A673 (cell line): Measurements from ENCODE around the gene PSMG2. TPM values are rescaled to one million over a fixed set of nuclear protein-coding genes. Genes with fewer than 3 reads are reported as not detected.

ENCODE experiments used
- BruUV-seq: library from RNA; stranded (reverse); fragments of 400-500 nt; replicated peaks from 2 replicates; lab custom pipeline; 2021; lab: Mats Ljungman, UMichigan
- CTCF ChIA-PET: fragments of 300-600 bp; sonication (Branson Sonifier 250); formaldehyde crosslinking; loops from one replicate; lab custom pipeline; 2022; ENCODE audit warnings: antibody characterized with exemption; lab: Charles Lee
- POLR2A ChIA-PET: fragments of 300-600 bp; sonication (Branson Sonifier 250); formaldehyde crosslinking; loops from one replicate; lab custom pipeline; 2022; ENCODE audit warnings: antibody characterized with exemption; ENCODE audit not compliant: low non-redundant PET; lab: Charles Lee
- DNase-seq: peaks from one replicate; pipeline ENCODE4 v3.0.0-alpha.2; 2015; ENCODE audit warnings: low spot score
- H3K27ac ChIP-seq: fragments of 200-600 bp; sonication (generic); 2 replicates; pipeline ENCODE4 v1.5.1; 2016; ENCODE audit warnings: mixed run types, low read depth, mild to moderate bottlenecking, mixed read lengths, antibody characterized with exemption, low read length; ENCODE audit not compliant: poor library complexity, severe bottlenecking
- H3K27me3 ChIP-seq: fragments of 200-600 bp; sonication (generic); replicated peaks from 2 replicates; pipeline ENCODE4 v1.6.1; 2017; ENCODE audit warnings: mixed run types, low read depth, mild to moderate bottlenecking, mixed read lengths, antibody characterized with exemption, low read length; ENCODE audit not compliant: insufficient read depth, poor library complexity
- H3K36me3 ChIP-seq: fragments of 200-600 bp; sonication (generic); 2 replicates; pipeline ENCODE4 v1.6.1; 2016; ENCODE audit warnings: mixed run types, mild to moderate bottlenecking, mixed read lengths, antibody characterized with exemption, low read length; ENCODE audit not compliant: insufficient read depth, poor library complexity, severe bottlenecking
- H3K4me1 ChIP-seq: fragments of 200-600 bp; sonication (generic); 2 replicates; pipeline ENCODE4 v1.6.1; 2017; ENCODE audit warnings: mixed run types, mild to moderate bottlenecking, mixed read lengths, antibody characterized with exemption, low read length; ENCODE audit not compliant: insufficient read depth, poor library complexity, severe bottlenecking
- H3K4me3 ChIP-seq: fragments of 200-600 bp; sonication (generic); 2 replicates; pipeline ENCODE4 v1.5.1; 2016; ENCODE audit warnings: low read depth, mixed run types, mild to moderate bottlenecking, mixed read lengths, low read length; ENCODE audit not compliant: poor library complexity, severe bottlenecking
- H3K9me3 ChIP-seq: fragments of 200-600 bp; sonication (generic); 2 replicates; pipeline ENCODE4 v1.6.1; 2016; ENCODE audit warnings: mixed run types, low read depth, mild to moderate bottlenecking, mixed read lengths, antibody characterized with exemption, low read length; ENCODE audit not compliant: poor library complexity, severe bottlenecking
- CTCF ChIP-seq: fragments of 300-800, 200-600 bp; sonication (generic); conservative IDR thresholded peaks from 2 replicates; pipeline ENCODE4 v1.5.1; 2017; ENCODE audit warnings: low read depth, mild to moderate bottlenecking, antibody characterized with exemption, low read length, moderate library complexity, mixed read lengths
- EZH2 ChIP-seq: fragments of 200-600 bp; sonication (generic); IDR thresholded peaks from 2 replicates; pipeline ENCODE4 v1.6.1; 2017; ENCODE audit warnings: borderline replicate concordance, low read depth, mild to moderate bottlenecking, mixed read lengths, antibody characterized with exemption, low read length; ENCODE audit not compliant: poor library complexity, severe bottlenecking
- intact Hi-C: fragments of 100-400 bp; cut with micrococcal nuclease; formaldehyde crosslinking; loops from one replicate; pipeline ENCODE4 v1.10.0; 2022; ENCODE audit not compliant: unreplicated experiment
- total RNA-seq: library from RNA; stranded (reverse); gene quantifications from 2 replicates; pipeline ENCODE4 v1.2.3, GENCODE V29; 2021

The PSMG2 gene
- total RNA-seq, 1 experiment from 2014 or later: 74.0 TPM

- BruUV-seq: no TSS peak
- Histone ChIP-seq H3K27me3 (no peaks in the 10 kb centered on the region), H3K27ac (peak overlapping the region; percentile 72), H3K9me3 (no peaks in the 10 kb centered on the region), H3K4me3 (peak overlapping the region; percentile 68), H3K36me3 (no peaks in the 10 kb centered on the region), H3K4me1 (peaks cover 20% of the 10 kb centered on the region)
- ChIA-PET POLR2A (no interaction called here), CTCF (no interaction called here)
- peak; percentile 61 for DNase-seq
- intact Hi-C loops: no loop called here
- TF ChIP-seq CTCF: no peak
- no peak for TF ChIP-seq EZH2
Observed at GRCh38 chr18:12656938-12657683, 45.7 kb upstream of the PSMG2 start.

- Histone ChIP-seq H3K4me3 (peak within 1 kb of the TSS; percentile 68), H3K9me3 (no peaks in the 10 kb centered on the region), H3K27me3 (no peaks in the 10 kb centered on the region), H3K4me1 (peaks cover 13% of the 10 kb centered on the region), H3K27ac (peak within 1 kb of the TSS; percentile 72), H3K36me3 (no peaks in the 10 kb centered on the region)
- intact Hi-C loops: no loop called here
- ChIA-PET CTCF (interaction anchor here (0.6 kb wide), 1 partner anchor 118 kb away, joined by 7 read pairs; no protein-coding TSS in a partner anchor), POLR2A (interaction anchor here (0.7 kb wide), 2 partner anchors 50 to 281 kb away, joined by 3 read pairs; partner anchors contain the start of gene AFG3L2)
- DNase-seq: peak; percentile 53
- TF ChIP-seq EZH2 (no peak), CTCF (0 out of 2 replicates have a peak, but pooled peaks have one; percentile 17)
- BruUV-seq: no TSS peak
Observed at GRCh38 chr18:12657684-12658425, 45.0 kb upstream of the PSMG2 start, which contains the start of gene SPIRE1. Gene SPIRE1, minus strand, starts transcription at chr18:12658107. Its CDS starts 241 bp downstream, at chr18:12657866.

- no peaks in the 10 kb centered on the region for H3K36me3 ChIP-seq
- ChIA-PET POLR2A (interaction anchor here (0.7 kb wide), 1 partner anchor 51 kb away, joined by 3 read pairs; no protein-coding TSS in a partner anchor), CTCF (interaction anchor here (0.6 kb wide), 2 partner anchors 119 to 302 kb away, joined by 3 to 7 read pairs; no protein-coding TSS in a partner anchor)
- no peaks in the 10 kb centered on the region for H3K27me3 ChIP-seq
- no TSS peak for BruUV-seq
- H3K4me3 ChIP-seq: peak overlapping the region; percentile 68
- intact Hi-C loops: no loop called here
- no peaks in the 10 kb centered on the region for H3K9me3 ChIP-seq
- TF ChIP-seq EZH2: no peak
- no peak for TF ChIP-seq CTCF
- no peak for DNase-seq
- H3K27ac ChIP-seq: no peak overlapping the region
- H3K4me1 ChIP-seq: peaks cover 7% of the 10 kb centered on the region
Observed at GRCh38 chr18:12658426-12659138, 44.3 kb upstream of the PSMG2 start.
